Stimulated activated naive CD8-positive, alpha-beta T cell treated with anti-CD3 and anti-CD28 coated beads, Interleukin-15, amount 100 ng/mL, for 72 hours (primary cell): ENCODE results near the gene PASK.

Experiments used
- ATAC-seq: fragments of 150-1000 bp; cut with Tn5 transposase; 2 replicates; pipeline ENCODE4 v1.10.0; 2021; ENCODE audit warnings: mild to moderate bottlenecking, moderate library complexity
- DNase-seq, 2 donors: peaks; one replicate each; pipeline ENCODE4 v3.0.0; 2021 to 2022
- H3K27ac Mint-ChIP-seq, 2 donors: one replicate each; pipeline ENCODE4 v1.8.0; 2022; ENCODE audit warnings: mild to moderate bottlenecking in 2 of 2, mixed read lengths in 2 of 2, moderate library complexity in 2 of 2
- H3K27me3 Mint-ChIP-seq: one replicate; pipeline ENCODE4 v1.8.0; 2022; ENCODE audit warnings: mixed read lengths
- H3K4me1 Mint-ChIP-seq: one replicate; pipeline ENCODE4 v1.8.0; 2022; ENCODE audit warnings: mild to moderate bottlenecking, mixed read lengths
- H3K4me3 Mint-ChIP-seq, 2 donors: one replicate each; pipeline ENCODE4 v1.8.0; 2022; ENCODE audit warnings: mild to moderate bottlenecking in 2 of 2, mixed read lengths in 2 of 2, moderate library complexity in 1 of 2
- H3K9me3 Mint-ChIP-seq, 2 donors: one replicate each; pipeline ENCODE4 v1.8.0; 2022; ENCODE audit warnings: mixed read lengths in 2 of 2

PASK gene

GRCh38 chr2:241080405-241081189 lies 68.7 kb downstream of the PASK start:
- H3K27ac Mint-ChIP-seq, result peak overlapping the region in 1 of 2 donors; percentile 43

GRCh38 chr2:241074901-241075540 lies 74.3 kb downstream of the PASK start:
- ATAC-seq, result no peak
- H3K27me3 Mint-ChIP-seq, result no peaks in the 10 kb centered on the region

More at GRCh38 chr2:241080405-241081189, 68.7 kb downstream of the PASK start:
- DNase-seq (no peak), ATAC-seq (no peak)
- Mint-ChIP-seq H3K4me3 (no peak overlapping the region), H3K4me1 (peaks cover 12% of the 10 kb centered on the region), H3K9me3 (no peaks in the 10 kb centered on the region), H3K27me3 (no peaks in the 10 kb centered on the region)

GRCh38 chr2:241074065-241074818 lies 75.0 kb downstream of the PASK start:
- DNase-seq (no peak), ATAC-seq (no peak)
- no peak overlapping the region for H3K4me3 Mint-ChIP-seq
- no peaks in the 10 kb centered on the region for H3K9me3 Mint-ChIP-seq
- no peaks in the 10 kb centered on the region for H3K27me3 Mint-ChIP-seq
- H3K27ac Mint-ChIP-seq, result peak overlapping the region in 1 of 2 donors; percentile 71
- peaks cover 4% of the 10 kb centered on the region for H3K4me1 Mint-ChIP-seq

More at GRCh38 chr2:241074901-241075540, 74.3 kb downstream of the PASK start:
- no peak for DNase-seq
- peak overlapping the region in 1 of 2 donors; percentile 15 for H3K27ac Mint-ChIP-seq
- no peak overlapping the region for H3K4me3 Mint-ChIP-seq
- peaks cover 4% of the 10 kb centered on the region for H3K4me1 Mint-ChIP-seq
- H3K9me3 Mint-ChIP-seq, result no peaks in the 10 kb centered on the region

- peaks cover 4% of the 10 kb centered on the region for H3K4me1 Mint-ChIP-seq
- no peaks in the 10 kb centered on the region for H3K27me3 Mint-ChIP-seq
- DNase-seq, result no peak
- H3K9me3 Mint-ChIP-seq, result no peaks in the 10 kb centered on the region
- no peak overlapping the region for H3K4me3 Mint-ChIP-seq
- peak overlapping the region in 1 of 2 donors; percentile 71 for H3K27ac Mint-ChIP-seq
- peak; percentile 24 for ATAC-seq
Measured at GRCh38 chr2:241073166-241074064, 75.9 kb downstream of the PASK start.

GRCh38 chr2:241072553-241073165 lies 76.6 kb downstream of the PASK start:
- Mint-ChIP-seq H3K4me1 (peaks cover 4% of the 10 kb centered on the region), H3K27me3 (no peaks in the 10 kb centered on the region), H3K4me3 (no peak overlapping the region), H3K27ac (no peak overlapping the region), H3K9me3 (no peaks in the 10 kb centered on the region)
- ATAC-seq (no peak), DNase-seq (peak in 1 of 2 donors; percentile 6)

- H3K27ac Mint-ChIP-seq, result no peak overlapping the region
- no peaks in the 10 kb centered on the region for H3K9me3 Mint-ChIP-seq
- ATAC-seq (no peak), DNase-seq (no peak)
- no peaks in the 10 kb centered on the region for H3K27me3 Mint-ChIP-seq
- no peak overlapping the region for H3K4me3 Mint-ChIP-seq
- H3K4me1 Mint-ChIP-seq, result no peaks in the 10 kb centered on the region
Measured at GRCh38 chr2:241072151-241072550, 77.1 kb downstream of the PASK start.

GRCh38 chr2:241071677-241072111 lies 77.6 kb downstream of the PASK start:
- ATAC-seq, result peak; percentile 11
- Mint-ChIP-seq H3K27me3 (no peaks in the 10 kb centered on the region), H3K4me1 (no peaks in the 10 kb centered on the region), H3K9me3 (no peaks in the 10 kb centered on the region), H3K4me3 (no peak overlapping the region), H3K27ac (peak overlapping the region in 1 of 2 donors; percentile 52)
- no peak for DNase-seq

GRCh38 chr2:241070811-241071676 lies 78.2 kb downstream of the PASK start:
- no peaks in the 10 kb centered on the region for H3K9me3 Mint-ChIP-seq
- H3K27me3 Mint-ChIP-seq, result no peaks in the 10 kb centered on the region
- peak overlapping the region in 1 of 2 donors; percentile 80 for H3K27ac Mint-ChIP-seq
- H3K4me1 Mint-ChIP-seq, result no peaks in the 10 kb centered on the region
- peak; percentile 5 for ATAC-seq
- DNase-seq, result no peak
- no peak overlapping the region for H3K4me3 Mint-ChIP-seq

- H3K27me3 Mint-ChIP-seq, result no peaks in the 10 kb centered on the region
- H3K27ac Mint-ChIP-seq, result peak overlapping the region in 1 of 2 donors; percentile 51
- no peaks in the 10 kb centered on the region for H3K9me3 Mint-ChIP-seq
- H3K4me3 Mint-ChIP-seq, result no peak overlapping the region
- no peak for ATAC-seq
- DNase-seq, result no peak
- no peaks in the 10 kb centered on the region for H3K4me1 Mint-ChIP-seq
Measured at GRCh38 chr2:241070361-241070760, 78.9 kb downstream of the PASK start.

- ATAC-seq, result no peak
- no peak for DNase-seq
- Mint-ChIP-seq H3K4me3 (no peak overlapping the region), H3K27me3 (no peaks in the 10 kb centered on the region), H3K9me3 (no peaks in the 10 kb centered on the region), H3K27ac (peak overlapping the region in 1 of 2 donors; percentile 67), H3K4me1 (no peaks in the 10 kb centered on the region)
Measured at GRCh38 chr2:241069821-241070281, 79.4 kb downstream of the PASK start.

GRCh38 chr2:241068942-241069810 lies 80.1 kb downstream of the PASK start:
- peak in 1 of 2 donors; percentile 8 for DNase-seq
- H3K4me1 Mint-ChIP-seq, result peaks cover 5% of the 10 kb centered on the region

GRCh38 chr2:241068136-241068941 lies 80.9 kb downstream of the PASK start:
- Mint-ChIP-seq H3K4me3 (no peak overlapping the region), H3K27ac (peak overlapping the region in 1 of 2 donors; percentile 37), H3K4me1 (peaks cover 13% of the 10 kb centered on the region), H3K27me3 (no peaks in the 10 kb centered on the region), H3K9me3 (no peaks in the 10 kb centered on the region)
- no peak for DNase-seq
- ATAC-seq, result no peak

More at GRCh38 chr2:241068942-241069810, 80.1 kb downstream of the PASK start:
- Mint-ChIP-seq H3K27ac (peak overlapping the region; percentile 31 to 67), H3K27me3 (no peaks in the 10 kb centered on the region), H3K4me3 (no peak overlapping the region), H3K9me3 (no peaks in the 10 kb centered on the region)
- no peak for ATAC-seq
